UCSD-AML1 (cell line): ENCODE data around the gene GCK.

Experiments
- DNase-seq: peaks from one replicate; lab custom pipeline; 2025; ENCODE audit not compliant: unreplicated experiment; lab: John Stamatoyannopoulos, UW

GCK gene

GRCh38 chr7:44222776-44223261 lies 33.6 kb upstream of the GCK start:
- DNase-seq = no peak

- DNase-seq = no peak
These were observed 32.8 kb upstream of the GCK start for GRCh38 chr7:44222074-44222473.

GRCh38 chr7:44221231-44221791 lies 32.1 kb upstream of the GCK start:
- no peak for DNase-seq

GRCh38 chr7:44220358-44221112 lies 31.3 kb upstream of the GCK start:
- DNase-seq = no peak

GRCh38 chr7:44220046-44220357 lies 30.8 kb upstream of the GCK start:
- DNase-seq = no peak

GRCh38 chr7:44219371-44220045 lies 30.3 kb upstream of the GCK start:
- DNase-seq = no peak

- DNase-seq = no peak
These were observed 29.4 kb upstream of the GCK start for GRCh38 chr7:44218418-44219201.

- no peak for DNase-seq
These were observed 28.7 kb upstream of the GCK start for GRCh38 chr7:44217852-44218402.

- DNase-seq = no peak
These were observed 28.0 kb upstream of the GCK start for GRCh38 chr7:44217223-44217714.

- no peak for DNase-seq
These were observed 27.4 kb upstream of the GCK start for GRCh38 chr7:44216521-44217222.

GRCh38 chr7:44216019-44216418 lies 26.8 kb upstream of the GCK start:
- no peak for DNase-seq

GRCh38 chr7:44215531-44215930 lies 26.3 kb upstream of the GCK start:
- no peak for DNase-seq

- DNase-seq = no peak
These were observed 24.7 kb upstream of the GCK start for GRCh38 chr7:44213877-44214388.

GRCh38 chr7:44213206-44213876 lies 24.1 kb upstream of the GCK start:
- no peak for DNase-seq

GRCh38 chr7:44212581-44213184 lies 23.4 kb upstream of the GCK start:
- no peak for DNase-seq

- no peak for DNase-seq
These were observed 22.8 kb upstream of the GCK start for GRCh38 chr7:44212018-44212417.

GRCh38 chr7:44211126-44211675 lies 22.0 kb upstream of the GCK start:
- no peak for DNase-seq

GRCh38 chr7:44210107-44210506 lies 20.9 kb upstream of the GCK start:
- DNase-seq = no peak

- DNase-seq = no peak
These were observed 18.8 kb upstream of the GCK start for GRCh38 chr7:44208085-44208484.
